Progenitor cell of endocrine pancreas (in vitro differentiated cells): ENCODE data around the gene SMIM21. TPM values are rescaled to one million over a fixed set of nuclear protein-coding genes. Genes with fewer than 3 reads are reported as not detected.

Experiments used
- DNase-seq: peaks from one replicate; pipeline ENCODE4 v3.0.0; 2021; ENCODE audit warnings: low spot score; ENCODE audit not compliant: unreplicated experiment
- H3K27ac Mint-ChIP-seq: 2 replicates; pipeline ENCODE4 v1.8.0; 2021; ENCODE audit warnings: mild to moderate bottlenecking, moderate library complexity, mixed read lengths
- H3K27me3 Mint-ChIP-seq: 2 replicates; pipeline ENCODE4 v1.8.0; 2021; ENCODE audit warnings: mixed read lengths
- H3K36me3 Mint-ChIP-seq: 2 replicates; pipeline ENCODE4 v1.8.0; 2022; ENCODE audit warnings: mixed read lengths; ENCODE audit not compliant: insufficient read depth
- H3K4me1 Mint-ChIP-seq: 2 replicates; pipeline ENCODE4 v1.8.0; 2021; ENCODE audit warnings: low read depth, mixed read lengths
- H3K4me3 Mint-ChIP-seq: 2 replicates; pipeline ENCODE4 v1.8.0; 2021; ENCODE audit warnings: low read depth, mild to moderate bottlenecking, moderate library complexity, mixed read lengths
- H3K9me3 Mint-ChIP-seq: 2 replicates; pipeline ENCODE4 v1.8.0; 2021; ENCODE audit warnings: low read depth, mixed read lengths
- total RNA-seq: library from RNA; stranded (reverse); gene quantifications from 2 replicates; pipeline ENCODE4 v1.2.1, GENCODE V29; 2021
- TF ChIP-seq, protein P1 (sequence below): fragments of 200-600 bp; sonication (generic); IDR thresholded peaks from one replicate; pipeline ENCODE4 v1.5.0; 2021; ENCODE audit warnings: antibody characterized with exemption, mild to moderate bottlenecking; ENCODE audit not compliant: unreplicated experiment

SMIM21 gene
- total RNA-seq, 1 donor from 2014 or later, result not detected

DNA sequence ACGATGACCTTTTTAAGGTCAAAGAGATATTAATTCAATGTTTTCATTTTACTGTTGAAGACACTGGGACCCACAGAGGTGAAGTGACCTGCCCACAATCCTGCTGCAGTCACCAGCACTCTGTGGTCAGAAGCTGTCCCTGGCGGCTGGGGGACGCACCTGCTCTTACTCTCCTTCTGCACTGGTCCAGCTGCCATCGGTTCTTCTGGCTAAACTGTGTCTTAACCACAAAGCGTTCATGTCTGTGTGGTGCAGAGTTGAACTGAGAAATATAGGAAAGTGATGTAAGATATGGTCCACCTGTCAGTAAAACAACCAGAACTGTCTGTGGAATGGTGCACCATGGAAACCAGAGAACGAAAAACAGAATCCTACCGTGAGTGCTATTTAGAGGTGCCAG is 44.9 kb upstream of the SMIM21 start:
- no peak overlapping the region for H3K4me3 Mint-ChIP-seq
- no peaks in the 10 kb centered on the region for H3K27me3 Mint-ChIP-seq
- H3K9me3 Mint-ChIP-seq, result no peaks in the 10 kb centered on the region
- peaks cover 7% of the 10 kb centered on the region for H3K4me1 Mint-ChIP-seq
- no peaks in the 10 kb centered on the region for H3K36me3 Mint-ChIP-seq
- no peak overlapping the region for H3K27ac Mint-ChIP-seq
- no peak for DNase-seq
- TF ChIP-seq, protein P1, sequence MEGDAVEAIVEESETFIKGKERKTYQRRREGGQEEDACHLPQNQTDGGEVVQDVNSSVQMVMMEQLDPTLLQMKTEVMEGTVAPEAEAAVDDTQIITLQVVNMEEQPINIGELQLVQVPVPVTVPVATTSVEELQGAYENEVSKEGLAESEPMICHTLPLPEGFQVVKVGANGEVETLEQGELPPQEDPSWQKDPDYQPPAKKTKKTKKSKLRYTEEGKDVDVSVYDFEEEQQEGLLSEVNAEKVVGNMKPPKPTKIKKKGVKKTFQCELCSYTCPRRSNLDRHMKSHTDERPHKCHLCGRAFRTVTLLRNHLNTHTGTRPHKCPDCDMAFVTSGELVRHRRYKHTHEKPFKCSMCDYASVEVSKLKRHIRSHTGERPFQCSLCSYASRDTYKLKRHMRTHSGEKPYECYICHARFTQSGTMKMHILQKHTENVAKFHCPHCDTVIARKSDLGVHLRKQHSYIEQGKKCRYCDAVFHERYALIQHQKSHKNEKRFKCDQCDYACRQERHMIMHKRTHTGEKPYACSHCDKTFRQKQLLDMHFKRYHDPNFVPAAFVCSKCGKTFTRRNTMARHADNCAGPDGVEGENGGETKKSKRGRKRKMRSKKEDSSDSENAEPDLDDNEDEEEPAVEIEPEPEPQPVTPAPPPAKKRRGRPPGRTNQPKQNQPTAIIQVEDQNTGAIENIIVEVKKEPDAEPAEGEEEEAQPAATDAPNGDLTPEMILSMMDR, result no peak

DNA sequence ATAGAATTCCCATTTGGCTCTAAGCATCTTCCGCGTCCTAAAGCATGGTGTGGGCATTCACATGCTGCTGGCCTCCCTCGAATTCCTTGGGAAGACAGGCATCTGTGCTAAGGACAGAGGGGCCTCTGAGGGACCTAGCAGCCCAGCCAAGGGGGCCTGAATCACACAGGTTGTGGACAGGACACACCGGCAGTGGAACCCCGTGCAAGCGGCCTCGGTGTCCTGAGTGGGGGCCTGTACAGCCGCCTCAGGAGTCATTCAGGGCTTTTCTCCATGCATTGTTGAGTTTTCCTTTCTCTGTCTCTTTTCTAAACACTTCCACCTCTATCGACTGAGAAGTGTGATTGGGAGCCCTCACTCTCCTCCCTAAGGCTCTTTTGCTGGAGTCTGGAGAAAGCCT is 44.3 kb upstream of the SMIM21 start:
- DNase-seq, result no peak
- H3K4me1 Mint-ChIP-seq, result peaks cover 7% of the 10 kb centered on the region
- no peak overlapping the region for H3K4me3 Mint-ChIP-seq
- no peaks in the 10 kb centered on the region for H3K27me3 Mint-ChIP-seq
- no peak overlapping the region for H3K27ac Mint-ChIP-seq
- TF ChIP-seq, protein P1, result no peak
- no peaks in the 10 kb centered on the region for H3K36me3 Mint-ChIP-seq
- no peaks in the 10 kb centered on the region for H3K9me3 Mint-ChIP-seq

DNA sequence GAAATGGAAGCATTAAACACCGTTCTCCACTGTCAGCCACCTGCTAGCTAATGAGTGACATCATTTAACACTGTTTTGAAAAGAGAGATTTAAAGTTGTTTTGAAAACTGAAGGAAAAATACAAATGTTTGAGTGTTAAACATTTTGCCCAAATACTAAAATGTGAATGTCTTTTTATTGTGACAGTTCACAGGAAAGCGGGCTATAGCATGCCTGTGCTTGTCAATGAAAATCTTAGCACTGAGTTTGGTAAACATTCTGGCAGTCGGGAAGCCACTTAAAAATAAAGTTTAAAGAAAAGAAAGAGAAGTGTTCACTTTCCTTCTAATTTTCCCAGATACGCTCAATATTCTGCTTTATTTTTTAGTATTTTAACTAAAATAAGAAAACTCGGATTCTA is 40.3 kb upstream of the SMIM21 start:
- Mint-ChIP-seq H3K4me1 (peaks cover 5% of the 10 kb centered on the region), H3K27me3 (no peaks in the 10 kb centered on the region), H3K4me3 (no peak overlapping the region), H3K27ac (no peak overlapping the region), H3K9me3 (no peaks in the 10 kb centered on the region), H3K36me3 (no peaks in the 10 kb centered on the region)
- TF ChIP-seq, protein P1, result no peak
- DNase-seq, result no peak

DNA sequence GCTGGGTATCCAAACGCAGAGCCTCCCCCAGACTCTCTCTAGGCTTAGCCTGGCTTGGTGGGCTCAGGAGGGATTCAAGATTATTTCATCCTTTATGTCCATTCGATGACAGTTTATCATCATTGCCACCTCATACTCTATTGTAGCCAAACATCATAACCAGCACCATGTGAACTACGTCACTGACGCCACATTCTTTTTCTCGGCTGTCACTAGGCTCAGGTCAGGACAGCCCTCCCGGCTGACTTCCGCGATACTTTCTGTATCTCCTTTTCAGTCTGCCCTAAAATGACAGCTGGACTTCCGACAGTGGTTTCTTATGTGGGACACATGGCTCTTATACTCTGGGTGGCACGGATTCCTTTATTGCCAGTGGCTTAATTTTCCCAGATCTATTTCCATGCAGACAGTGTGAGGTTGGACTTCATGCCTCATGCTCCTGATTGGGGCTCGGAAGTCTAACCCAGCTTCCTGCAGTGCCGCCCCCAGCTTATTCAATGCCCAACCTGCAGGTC is 39.8 kb upstream of the SMIM21 start:
- TF ChIP-seq, protein P1, result no peak
- H3K27ac Mint-ChIP-seq, result no peak overlapping the region
- H3K27me3 Mint-ChIP-seq, result no peaks in the 10 kb centered on the region
- H3K9me3 Mint-ChIP-seq, result no peaks in the 10 kb centered on the region
- peaks cover 9% of the 10 kb centered on the region for H3K4me1 Mint-ChIP-seq
- H3K4me3 Mint-ChIP-seq, result no peak overlapping the region
- no peak for DNase-seq
- H3K36me3 Mint-ChIP-seq, result no peaks in the 10 kb centered on the region

DNA sequence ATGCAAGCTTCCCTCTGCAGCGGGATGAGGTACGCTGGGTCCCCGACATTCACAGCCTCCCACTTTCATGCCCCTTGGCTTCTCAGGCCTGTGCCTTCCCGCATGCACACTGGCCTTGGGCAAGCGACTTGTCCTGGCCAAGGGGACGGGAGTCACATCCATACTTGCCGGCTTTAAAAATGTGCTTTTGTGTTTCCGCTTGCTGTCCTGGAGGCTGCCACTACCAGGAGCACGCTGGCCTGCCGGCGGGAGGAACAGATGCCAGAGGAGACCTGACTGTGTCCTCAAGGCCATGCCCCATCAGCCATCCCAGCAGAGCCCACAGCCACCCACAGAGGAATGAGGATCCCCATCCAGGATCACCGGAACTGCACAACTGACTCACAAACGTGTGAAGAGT is 36.9 kb upstream of the SMIM21 start:
- no peaks in the 10 kb centered on the region for H3K27me3 Mint-ChIP-seq
- H3K27ac Mint-ChIP-seq, result no peak overlapping the region
- H3K9me3 Mint-ChIP-seq, result no peaks in the 10 kb centered on the region
- H3K4me3 Mint-ChIP-seq, result no peak overlapping the region
- peaks cover 15% of the 10 kb centered on the region for H3K4me1 Mint-ChIP-seq
- TF ChIP-seq, protein P1, result no peak
- peaks cover 3% of the 10 kb centered on the region for H3K36me3 Mint-ChIP-seq
- DNase-seq, result no peak
